Keratinocyte (primary cell): Measurements from ENCODE around the gene FAM83G. TPM values are rescaled to one million over a fixed set of nuclear protein-coding genes. Genes with fewer than 3 reads are reported as not detected.

Experiments used
- DNase-seq: peaks from one replicate; pipeline ENCODE4 v3.0.0-alpha.2; 2011; ENCODE audit warnings: low read depth, missing footprints, low spot score
- FAIRE-seq: peaks from 2 replicates; lab custom pipeline; 2011; peaks lifted over from hg19 to GRCh38; lab: Jason Lieb, UNC
- H2AFZ ChIP-seq: 2 replicates; pipeline ENCODE4 v1.6.0; 2012; ENCODE audit warnings: low read length, control low read depth, inconsistent platforms; ENCODE audit not compliant: control insufficient read depth
- H3K27ac ChIP-seq: 2 replicates; pipeline ENCODE4 v1.5.1; 2011; ENCODE audit warnings: low read length; ENCODE audit not compliant: control insufficient read depth, insufficient read depth
- H3K27me3 ChIP-seq: 3 replicates; pipeline ENCODE4 v1.6.0; 2011; ENCODE audit warnings: low read length; ENCODE audit not compliant: control insufficient read depth, insufficient read depth; ENCODE audit errors: extremely low read depth
- H3K36me3 ChIP-seq, 2 experiments: 2 replicates in 1 of 2; 3 replicates in 1 of 2; pipeline ENCODE4 v1.5.1; 2011; ENCODE audit warnings: low read length in 2 of 2, mild to moderate bottlenecking in 1 of 2; ENCODE audit not compliant: control insufficient read depth in 2 of 2, insufficient read depth in 2 of 2; ENCODE audit errors: extremely low read depth in 1 of 2
- H3K4me1 ChIP-seq: 3 replicates; pipeline ENCODE4 v1.5.1; 2011; ENCODE audit warnings: low read length; ENCODE audit not compliant: control insufficient read depth, insufficient read depth; ENCODE audit errors: extremely low read depth
- H3K4me2 ChIP-seq: 3 replicates; pipeline ENCODE4 v1.6.0; 2011; ENCODE audit warnings: low read depth, low read length; ENCODE audit not compliant: control insufficient read depth, insufficient read depth; ENCODE audit errors: extremely low read depth
- H3K4me3 ChIP-seq, 3 experiments: fragments of 200-600 bp in 1 of 3; sonication (generic) in 1 of 3; 2 replicates in 2 of 3; 3 replicates in 1 of 3; pipeline ENCODE4 v1.5.1; 2011 to 2016; ENCODE audit warnings: low read length in 3 of 3, mild to moderate bottlenecking in 3 of 3, control low read depth in 2 of 3, inconsistent platforms in 1 of 3, low read depth in 1 of 3, mixed read lengths in 1 of 3, mixed run types in 1 of 3, moderate library complexity in 1 of 3; ENCODE audit not compliant: control insufficient read depth in 2 of 3, insufficient read depth in 2 of 3; ENCODE audit errors: extremely low read depth in 1 of 3
- H3K79me2 ChIP-seq: 2 replicates; pipeline ENCODE4 v1.6.0; 2012; ENCODE audit warnings: low read length; ENCODE audit not compliant: control insufficient read depth, insufficient read depth
- H3K9ac ChIP-seq: 3 replicates; pipeline ENCODE4 v1.6.0; 2011; ENCODE audit warnings: low read length; ENCODE audit not compliant: control insufficient read depth, insufficient read depth; ENCODE audit errors: extremely low read depth
- H3K9me1 ChIP-seq: 3 replicates; pipeline ENCODE4 v1.6.0; 2011; ENCODE audit warnings: low read length; ENCODE audit not compliant: control insufficient read depth, insufficient read depth; ENCODE audit errors: extremely low read depth
- H3K9me3 ChIP-seq: 2 replicates; pipeline ENCODE4 v1.5.1; 2012; ENCODE audit warnings: low read depth, low read length; ENCODE audit not compliant: control insufficient read depth
- H4K20me1 ChIP-seq: 3 replicates; pipeline ENCODE4 v1.6.0; 2011; ENCODE audit warnings: low read length; ENCODE audit not compliant: control insufficient read depth, insufficient read depth; ENCODE audit errors: extremely low read depth
- EZH2 ChIP-seq: IDR thresholded peaks from one replicate; pipeline ENCODE4 v1.6.1; 2012; ENCODE audit warnings: inconsistent platforms, mild to moderate bottlenecking, low read length, moderate library complexity
- dilution Hi-C: fragments of 300-500 bp; cut with MboI; formaldehyde crosslinking; loops from one replicate; pipeline ENCODE4 v1.7.0; 2020; ENCODE audit warnings: low sequenced_read_pairs; ENCODE audit not compliant: extremely low pct_ligation_motif_present
- polyA plus RNA-seq, 5 experiments: library from polyadenylated mRNA; depleted of rRNA in 3 of 5; stranded (reverse) in 3 of 5; stranded (forward) in 1 of 5; unstranded in 1 of 5; fragments of >200 nt; gene quantifications; 1 replicate in 1 of 5; 2 replicates in 3 of 5; 3 replicates in 1 of 5; pipeline versions ENCODE4 v1.2.1 to v1.2.3, GENCODE V29; 2011 to 2012; ENCODE audit warnings: missing spikeins in 2 of 5, low read depth in 1 of 5, low replicate concordance in 1 of 5
- TF ChIP-seq, protein P1 (sequence below), 3 experiments: IDR thresholded peaks in 1 of 3; conservative IDR thresholded peaks in 1 of 3; optimal IDR thresholded peaks in 1 of 3; 2 replicates in 2 of 3; 3 replicates in 1 of 3; pipeline versions ENCODE3 to v1.5.1; 2011; ENCODE audit warnings: low read length in 3 of 3, mild to moderate bottlenecking in 3 of 3, moderate library complexity in 2 of 3, control low read depth in 1 of 3, inconsistent platforms in 1 of 3; ENCODE audit not compliant: insufficient read depth in 2 of 3; ENCODE audit errors: extremely low read depth in 1 of 3

FAM83G gene
- polyA plus RNA-seq, 1 donor (not counting 4 experiments of a cell fraction or from before 2014, with no cell fraction given): 23.2 TPM

DNA sequence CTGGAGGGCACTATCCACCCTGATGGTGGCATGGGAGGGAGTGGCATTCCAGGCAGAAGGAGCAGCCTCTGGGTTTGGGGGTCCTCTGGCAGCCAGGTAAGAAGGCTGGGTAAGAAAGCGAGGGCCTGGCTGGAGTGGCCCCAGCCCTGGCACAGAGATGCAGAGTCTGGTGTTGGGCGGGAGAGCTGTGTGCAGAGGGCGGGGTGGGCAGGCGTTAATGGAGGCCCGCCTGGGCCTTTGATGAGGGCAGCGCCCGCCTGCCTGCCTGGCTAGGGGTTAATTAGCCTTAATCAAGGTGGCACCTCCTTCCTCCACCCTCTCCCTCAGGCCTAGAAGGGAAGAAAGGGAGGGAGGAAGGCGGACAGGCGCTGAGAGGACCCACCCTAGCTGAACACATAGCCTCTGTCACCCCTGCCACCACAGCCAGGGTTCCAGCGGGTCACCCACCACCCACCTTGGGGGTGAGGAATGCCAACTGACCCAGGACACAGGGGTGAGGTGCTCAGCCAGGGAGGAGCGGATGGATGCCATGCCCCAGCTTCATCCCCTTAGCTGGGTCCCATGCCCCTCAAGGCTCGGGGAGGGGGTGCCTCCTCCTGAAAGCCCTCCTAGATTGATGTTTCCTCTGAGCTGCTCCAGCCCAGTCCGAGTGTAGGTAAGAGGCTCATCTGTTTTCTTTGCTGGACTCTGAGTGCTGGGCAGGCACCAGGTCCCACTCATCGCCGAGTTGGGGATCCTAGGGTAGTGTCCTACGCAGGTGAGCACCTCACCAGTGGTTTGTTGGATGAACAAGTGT, 13.4 kb upstream of the FAM83G start:
- dilution Hi-C loops: no loop called here
- H2AFZ ChIP-seq: no peak overlapping the region
- no peak for FAIRE-seq

GRCh38 chr17:19017401-19017800, 12.8 kb upstream of the FAM83G start:
- Histone ChIP-seq H3K9me3 (no peaks in the 10 kb centered on the region), H3K27ac (no peak overlapping the region), H4K20me1 (no peaks in the 10 kb centered on the region), H3K4me1 (peaks cover 33% of the 10 kb centered on the region), H3K4me2 (no peak overlapping the region), H3K4me3 (no peak overlapping the region), H3K9ac (no peak overlapping the region), H3K36me3 (no peaks in the 10 kb centered on the region), H3K9me1 (no peaks in the 10 kb centered on the region), H3K79me2 (no peaks in the 10 kb centered on the region), H3K27me3 (no peaks in the 10 kb centered on the region), H2AFZ (no peak overlapping the region)
- TF ChIP-seq EZH2: no peak
- TF ChIP-seq, protein P1, sequence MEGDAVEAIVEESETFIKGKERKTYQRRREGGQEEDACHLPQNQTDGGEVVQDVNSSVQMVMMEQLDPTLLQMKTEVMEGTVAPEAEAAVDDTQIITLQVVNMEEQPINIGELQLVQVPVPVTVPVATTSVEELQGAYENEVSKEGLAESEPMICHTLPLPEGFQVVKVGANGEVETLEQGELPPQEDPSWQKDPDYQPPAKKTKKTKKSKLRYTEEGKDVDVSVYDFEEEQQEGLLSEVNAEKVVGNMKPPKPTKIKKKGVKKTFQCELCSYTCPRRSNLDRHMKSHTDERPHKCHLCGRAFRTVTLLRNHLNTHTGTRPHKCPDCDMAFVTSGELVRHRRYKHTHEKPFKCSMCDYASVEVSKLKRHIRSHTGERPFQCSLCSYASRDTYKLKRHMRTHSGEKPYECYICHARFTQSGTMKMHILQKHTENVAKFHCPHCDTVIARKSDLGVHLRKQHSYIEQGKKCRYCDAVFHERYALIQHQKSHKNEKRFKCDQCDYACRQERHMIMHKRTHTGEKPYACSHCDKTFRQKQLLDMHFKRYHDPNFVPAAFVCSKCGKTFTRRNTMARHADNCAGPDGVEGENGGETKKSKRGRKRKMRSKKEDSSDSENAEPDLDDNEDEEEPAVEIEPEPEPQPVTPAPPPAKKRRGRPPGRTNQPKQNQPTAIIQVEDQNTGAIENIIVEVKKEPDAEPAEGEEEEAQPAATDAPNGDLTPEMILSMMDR (optimal IDR thresholded peaks at IDR 0.05 in 1 of 3, IDR thresholded peaks at IDR 0.05 in 1 of 3, conservative IDR thresholded peaks at IDR 0.05 in 1 of 3; ENCODE audit: extremely low read depth in 1 of 3, insufficient read depth in 2 of 3, low read length in 3 of 3): no peak
- dilution Hi-C loops: no loop called here
- FAIRE-seq (no peak), DNase-seq (no peak)

More for the DNA sequence above, 13.4 kb upstream of the FAM83G start:
- no peak for DNase-seq
- no peaks in the 10 kb centered on the region for H3K9me1 ChIP-seq
- H3K9me3 ChIP-seq: no peaks in the 10 kb centered on the region
- no peak overlapping the region for H3K4me3 ChIP-seq
- no peaks in the 10 kb centered on the region for H3K27me3 ChIP-seq
- peaks cover 33% of the 10 kb centered on the region for H3K4me1 ChIP-seq
- H3K79me2 ChIP-seq: no peaks in the 10 kb centered on the region
- no peak overlapping the region for H3K27ac ChIP-seq
- H3K36me3 ChIP-seq: no peaks in the 10 kb centered on the region
- H3K4me2 ChIP-seq: no peak overlapping the region
- no peak overlapping the region for H3K9ac ChIP-seq
- no peaks in the 10 kb centered on the region for H4K20me1 ChIP-seq
- TF ChIP-seq EZH2: no peak
- TF ChIP-seq, protein P1 (optimal IDR thresholded peaks at IDR 0.05 in 1 of 3, IDR thresholded peaks at IDR 0.05 in 1 of 3, conservative IDR thresholded peaks at IDR 0.05 in 1 of 3; ENCODE audit: extremely low read depth in 1 of 3, insufficient read depth in 2 of 3, low read length in 3 of 3): no peak
